ENCODE measurements around the gene PGA5.

Gene PGA5

DNA sequence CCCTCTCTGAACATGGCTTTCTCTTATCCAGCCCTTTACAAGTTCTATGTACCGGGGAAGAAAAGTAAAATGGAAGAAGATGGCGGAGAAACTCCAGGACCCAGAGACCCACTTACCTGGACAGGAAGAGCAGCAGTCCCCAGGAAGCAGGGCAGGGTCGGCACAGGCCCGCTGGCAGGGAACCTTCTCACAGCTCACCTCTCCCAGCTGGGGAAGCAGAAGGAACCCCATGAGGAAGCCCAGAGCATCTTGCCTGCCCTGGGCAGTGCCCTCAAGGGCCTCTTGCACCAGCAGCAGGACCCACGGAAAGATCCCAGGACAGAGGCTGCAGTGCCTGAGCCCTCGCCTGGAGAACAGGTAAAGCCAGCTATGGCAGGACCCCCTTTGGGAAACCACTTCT is 23.4 kb downstream of the PGA5 start:
- no peaks in the 10 kb centered on the region for H4K20me1 ChIP-seq (ENCODE audit: low read depth, low read length)
- H2AFZ ChIP-seq (ENCODE audit: low read depth, low read length, severe bottlenecking): no peak overlapping the region
- no peak overlapping the region for H3K27ac ChIP-seq (ENCODE audit: low read depth, low read length)
- TF ChIP-seq EZH2phosphoT487 (conservative IDR thresholded peaks at IDR 0.05; ENCODE audit: low read length): no peak
- TF ChIP-seq, protein P1, sequence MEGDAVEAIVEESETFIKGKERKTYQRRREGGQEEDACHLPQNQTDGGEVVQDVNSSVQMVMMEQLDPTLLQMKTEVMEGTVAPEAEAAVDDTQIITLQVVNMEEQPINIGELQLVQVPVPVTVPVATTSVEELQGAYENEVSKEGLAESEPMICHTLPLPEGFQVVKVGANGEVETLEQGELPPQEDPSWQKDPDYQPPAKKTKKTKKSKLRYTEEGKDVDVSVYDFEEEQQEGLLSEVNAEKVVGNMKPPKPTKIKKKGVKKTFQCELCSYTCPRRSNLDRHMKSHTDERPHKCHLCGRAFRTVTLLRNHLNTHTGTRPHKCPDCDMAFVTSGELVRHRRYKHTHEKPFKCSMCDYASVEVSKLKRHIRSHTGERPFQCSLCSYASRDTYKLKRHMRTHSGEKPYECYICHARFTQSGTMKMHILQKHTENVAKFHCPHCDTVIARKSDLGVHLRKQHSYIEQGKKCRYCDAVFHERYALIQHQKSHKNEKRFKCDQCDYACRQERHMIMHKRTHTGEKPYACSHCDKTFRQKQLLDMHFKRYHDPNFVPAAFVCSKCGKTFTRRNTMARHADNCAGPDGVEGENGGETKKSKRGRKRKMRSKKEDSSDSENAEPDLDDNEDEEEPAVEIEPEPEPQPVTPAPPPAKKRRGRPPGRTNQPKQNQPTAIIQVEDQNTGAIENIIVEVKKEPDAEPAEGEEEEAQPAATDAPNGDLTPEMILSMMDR (IDR thresholded peaks at IDR 0.05; ENCODE audit: insufficient read depth, low read length, poor library complexity, severe bottlenecking): no peak
- no peaks in the 10 kb centered on the region for H3K79me2 ChIP-seq (ENCODE audit: insufficient read depth, low read length)
- no peaks in the 10 kb centered on the region for H3K27me3 ChIP-seq (ENCODE audit: low read length)
- no peaks in the 10 kb centered on the region for H3K9me2 ChIP-seq (replicated peaks; ENCODE audit: insufficient read depth, low read length)
- H3K4me3 ChIP-seq (ENCODE audit: insufficient read depth, low read length, poor library complexity, severe bottlenecking): no peak overlapping the region
- no peak overlapping the region for H3K9ac ChIP-seq (ENCODE audit: low read length)
- no peaks in the 10 kb centered on the region; the same call in 1 of the 2 replicates for H3K36me3 ChIP-seq (ENCODE audit: low read length)
- H3K9me3 ChIP-seq (ENCODE audit: insufficient read depth, low read length): no peaks in the 10 kb centered on the region
- H3K4me2 ChIP-seq (ENCODE audit: low read depth, low read length, poor library complexity, severe bottlenecking): no peak overlapping the region
- no peaks in the 10 kb centered on the region for H3F3A ChIP-seq (ENCODE audit: insufficient read depth)

DNA sequence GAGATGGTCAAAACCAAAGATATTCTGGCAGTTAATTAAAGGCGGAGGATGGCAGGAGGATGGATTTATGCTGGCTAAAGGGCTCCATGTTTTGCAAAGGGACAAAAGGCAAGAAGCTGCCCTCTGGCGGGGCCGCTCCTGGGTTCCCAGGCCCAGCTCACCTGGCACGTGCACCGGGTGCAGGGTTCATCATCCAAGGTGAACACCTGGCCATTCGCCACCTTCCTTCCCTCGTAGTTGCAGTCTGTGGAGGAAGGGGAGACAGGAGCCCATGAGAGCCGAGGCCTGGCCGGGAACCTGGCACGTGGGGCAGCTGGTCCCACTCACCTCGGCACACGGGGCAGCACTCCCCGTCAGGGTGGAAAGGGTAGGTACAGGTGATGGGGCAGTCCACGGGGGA is 23.8 kb downstream of the PGA5 start:
- Histone ChIP-seq H3K27me3 (ENCODE audit: low read length) (no peaks in the 10 kb centered on the region), H3K9me3 (ENCODE audit: insufficient read depth, low read length) (no peaks in the 10 kb centered on the region), H3K9ac (ENCODE audit: low read length) (no peak overlapping the region), H3K27ac (ENCODE audit: low read depth, low read length) (no peak overlapping the region), H3F3A (ENCODE audit: insufficient read depth) (no peaks in the 10 kb centered on the region), H3K9me2 (replicated peaks; ENCODE audit: insufficient read depth, low read length) (no peaks in the 10 kb centered on the region), H3K79me2 (ENCODE audit: insufficient read depth, low read length) (no peaks in the 10 kb centered on the region), H3K4me2 (ENCODE audit: low read depth, low read length, poor library complexity, severe bottlenecking) (no peak overlapping the region), H2AFZ (ENCODE audit: low read depth, low read length, severe bottlenecking) (no peak overlapping the region), H3K36me3 (ENCODE audit: low read length) (no peaks in the 10 kb centered on the region; the same call in 1 of the 2 replicates), H3K4me3 (ENCODE audit: insufficient read depth, low read length, poor library complexity, severe bottlenecking) (no peak overlapping the region), H4K20me1 (ENCODE audit: low read depth, low read length) (no peaks in the 10 kb centered on the region)
- TF ChIP-seq, protein P1 (IDR thresholded peaks at IDR 0.05; ENCODE audit: insufficient read depth, low read length, poor library complexity, severe bottlenecking): no peak
- TF ChIP-seq EZH2phosphoT487 (conservative IDR thresholded peaks at IDR 0.05; ENCODE audit: low read length): no peak

DNA sequence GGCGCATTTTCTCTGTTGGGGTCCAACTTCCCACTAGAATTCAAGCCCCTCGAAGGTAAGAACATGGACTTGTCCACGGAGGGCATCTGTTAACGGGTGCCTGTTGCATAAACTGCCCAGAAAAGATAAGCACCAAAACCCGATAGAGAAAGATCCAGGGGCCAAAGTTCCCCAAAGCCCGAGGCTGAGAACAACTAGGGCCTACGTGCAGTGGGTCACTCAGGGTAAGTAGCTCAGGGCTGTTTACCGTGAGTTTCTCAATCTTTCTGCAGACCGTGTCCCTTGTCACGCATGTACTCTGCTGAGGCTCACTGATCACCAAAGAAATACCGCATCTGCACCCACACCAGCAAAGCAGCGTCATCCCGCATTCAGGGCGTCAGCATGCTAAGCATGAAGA is 24.4 kb downstream of the PGA5 start:
- no peaks in the 10 kb centered on the region for H3K79me2 ChIP-seq (ENCODE audit: insufficient read depth, low read length)
- no peaks in the 10 kb centered on the region for H3F3A ChIP-seq (ENCODE audit: insufficient read depth)
- H3K4me2 ChIP-seq (ENCODE audit: low read depth, low read length, poor library complexity, severe bottlenecking): no peak overlapping the region
- no peaks in the 10 kb centered on the region for H4K20me1 ChIP-seq (ENCODE audit: low read depth, low read length)
- H3K27me3 ChIP-seq (ENCODE audit: low read length): no peaks in the 10 kb centered on the region
- no peak for TF ChIP-seq EZH2phosphoT487 (conservative IDR thresholded peaks at IDR 0.05; ENCODE audit: low read length)
- TF ChIP-seq, protein P1 (IDR thresholded peaks at IDR 0.05; ENCODE audit: insufficient read depth, low read length, poor library complexity, severe bottlenecking): no peak
- H3K9me2 ChIP-seq (replicated peaks; ENCODE audit: insufficient read depth, low read length): no peaks in the 10 kb centered on the region
- H2AFZ ChIP-seq (ENCODE audit: low read depth, low read length, severe bottlenecking): no peak overlapping the region
- no peaks in the 10 kb centered on the region for H3K9me3 ChIP-seq (ENCODE audit: insufficient read depth, low read length)
- H3K36me3 ChIP-seq (ENCODE audit: low read length): no peaks in the 10 kb centered on the region; the same call in 1 of the 2 replicates
- H3K9ac ChIP-seq (ENCODE audit: low read length): no peak overlapping the region
- H3K27ac ChIP-seq (ENCODE audit: low read depth, low read length): no peak overlapping the region
- H3K4me3 ChIP-seq (ENCODE audit: insufficient read depth, low read length, poor library complexity, severe bottlenecking): no peak overlapping the region

Measured in SU-DHL-6 (cell line).